Activated CD4-positive, CD25-positive, alpha-beta regulatory T cell treated with anti-CD3 and anti-CD28 coated beads, Interleukin-2, amount 50 U/mL, for 16 hours (primary cell): ENCODE measurements around the gene MAP2K1.
A peak's percentile ranks its signal among the peaks of the same experiment; 100 is the strongest.
"Not testable (repeated sequence)": the region's sequence is repeated elsewhere in the genome, so short reads cannot be mapped to it uniquely, and the experiment has no call there.

ENCODE experiments used
- DNase-seq: peaks from one replicate; pipeline ENCODE4 v3.0.0-alpha.2; 2020; ENCODE audit warnings: low read depth, low spot score

MAP2K1 gene

GRCh38 chr15:66386204-66387123, at the start of gene MAP2K1:
Gene MAP2K1 (plus strand): TSS chr15:66386912. CDS start chr15:66387348, 436 bp downstream.
- DNase-seq, result peak; percentile 98

- DNase-seq, result not testable (repeated sequence)
These were observed 38.2 kb upstream of the MAP2K1 start for GRCh38 chr15:66348530-66348929.

- DNase-seq, result no peak
These were observed 30.7 kb upstream of the MAP2K1 start for GRCh38 chr15:66356077-66356358.

DNA sequence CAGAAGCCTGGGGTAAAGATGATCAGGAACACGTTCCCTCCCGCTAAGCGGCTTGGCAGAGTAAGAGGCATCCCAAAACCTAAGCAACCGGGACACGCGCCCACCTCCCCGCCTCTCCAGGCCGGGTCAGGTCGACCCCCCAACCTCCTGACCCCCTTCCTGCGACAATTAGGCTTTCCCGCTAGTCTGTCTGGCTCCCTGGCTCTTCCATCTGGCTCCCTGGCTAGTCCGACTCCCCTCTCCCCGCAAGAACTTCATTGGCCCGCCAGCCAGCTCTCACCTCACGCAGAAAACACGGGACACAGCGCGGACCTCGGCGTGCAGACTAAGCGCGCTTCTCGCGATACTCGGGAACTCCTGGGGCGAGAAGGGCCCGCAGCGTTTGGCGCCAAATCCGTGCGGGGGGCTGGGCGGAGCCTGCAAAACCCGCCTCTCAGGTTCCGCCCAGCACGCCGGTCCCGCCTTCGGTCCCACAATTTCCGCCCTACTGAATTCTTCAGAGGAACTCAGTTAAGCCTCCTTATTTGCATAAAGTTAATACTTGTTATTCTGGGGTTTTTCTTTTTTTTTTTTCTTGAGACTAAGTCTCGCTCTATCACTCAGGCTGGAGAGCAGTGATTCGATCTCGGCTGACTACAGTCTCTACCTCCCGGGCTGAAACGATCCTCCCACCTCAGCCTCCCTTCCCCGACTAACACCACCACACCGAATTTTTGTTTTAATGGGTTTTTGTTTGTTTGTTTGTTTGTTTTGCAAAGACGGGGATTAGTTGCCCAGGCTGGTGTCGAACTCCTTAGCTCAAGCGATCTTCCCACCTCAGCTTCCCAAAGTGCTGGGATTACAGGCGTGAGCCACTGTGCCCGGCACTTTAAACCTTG, 30.1 kb upstream of the MAP2K1 start, which contains the start of gene TIPIN:
TSS of gene TIPIN (minus strand) at position 327 of the 878 bp plus-strand sequence. CDS start 3,738 bp downstream, outside the sequence.
- peak; percentile 95 for DNase-seq

GRCh38 chr15:66359740-66360139, 27.0 kb upstream of the MAP2K1 start:
- no peak for DNase-seq

- not testable (repeated sequence) for DNase-seq
These were observed 24.8 kb upstream of the MAP2K1 start for GRCh38 chr15:66361745-66362460.

DNA sequence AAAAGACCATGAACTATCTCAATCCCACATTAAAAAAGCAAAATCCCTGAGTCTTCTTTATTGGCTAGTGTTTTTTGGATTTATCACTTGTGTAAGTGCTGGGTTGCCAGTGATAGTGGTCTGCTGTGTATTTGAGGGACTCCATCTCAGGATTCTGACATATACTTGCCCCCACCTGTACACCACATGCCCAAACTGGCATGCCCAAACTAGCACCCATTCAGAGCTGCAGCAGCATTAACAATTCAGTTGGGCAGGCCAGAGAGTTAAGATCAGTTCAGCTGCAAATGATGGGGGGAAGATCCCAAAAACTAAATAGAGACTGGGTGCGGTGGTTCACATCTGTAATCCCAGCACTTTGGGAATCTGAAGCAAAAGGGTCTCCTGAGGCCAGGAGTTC, 23.9 kb upstream of the MAP2K1 start:
- DNase-seq, result no peak

GRCh38 chr15:66364944-66365528, 21.7 kb upstream of the MAP2K1 start:
- DNase-seq, result no peak

DNA sequence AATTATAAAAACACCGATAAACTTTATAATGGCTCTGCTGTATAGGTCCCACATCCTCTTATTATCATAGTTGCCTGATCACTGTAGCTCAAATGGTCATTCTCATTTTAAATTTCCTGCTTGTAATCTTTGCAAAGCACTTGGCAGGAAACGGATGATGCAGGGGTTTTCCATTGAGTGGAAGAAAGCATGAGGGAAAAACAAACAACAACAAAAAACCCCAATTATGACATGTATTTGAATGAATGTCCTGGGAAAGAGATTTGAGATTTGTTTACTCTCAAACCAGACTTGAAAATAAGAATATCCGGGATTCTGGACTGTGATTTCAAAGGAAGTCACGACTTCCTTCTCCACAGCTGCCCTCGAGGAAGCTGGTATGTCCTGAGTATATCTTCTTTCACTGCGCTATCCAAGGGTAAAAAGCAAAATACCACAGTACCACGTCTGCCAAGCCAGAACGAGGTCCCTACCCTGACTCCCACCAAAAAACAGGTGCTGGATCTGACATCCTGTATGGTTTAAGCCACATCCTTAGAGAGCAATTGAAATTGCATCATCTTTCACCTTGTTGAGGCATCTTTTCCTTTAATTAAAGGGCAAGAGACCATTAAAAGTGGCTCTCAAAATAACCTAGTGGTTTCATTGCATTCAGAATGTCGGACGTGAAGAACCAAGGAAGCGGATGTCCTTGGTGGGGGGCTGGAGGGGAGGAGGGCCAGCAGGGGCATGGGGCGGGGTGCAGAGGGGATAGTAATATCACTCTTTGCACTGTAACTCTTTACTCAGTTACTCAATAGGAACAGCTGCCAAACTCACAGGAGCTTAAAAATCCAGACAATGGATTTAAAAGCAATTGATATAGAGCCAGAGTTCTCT, 16.7 kb upstream of the MAP2K1 start:
- no peak for DNase-seq

- no peak for DNase-seq
These were observed 12.5 kb upstream of the MAP2K1 start for GRCh38 chr15:66374179-66374578.

DNA sequence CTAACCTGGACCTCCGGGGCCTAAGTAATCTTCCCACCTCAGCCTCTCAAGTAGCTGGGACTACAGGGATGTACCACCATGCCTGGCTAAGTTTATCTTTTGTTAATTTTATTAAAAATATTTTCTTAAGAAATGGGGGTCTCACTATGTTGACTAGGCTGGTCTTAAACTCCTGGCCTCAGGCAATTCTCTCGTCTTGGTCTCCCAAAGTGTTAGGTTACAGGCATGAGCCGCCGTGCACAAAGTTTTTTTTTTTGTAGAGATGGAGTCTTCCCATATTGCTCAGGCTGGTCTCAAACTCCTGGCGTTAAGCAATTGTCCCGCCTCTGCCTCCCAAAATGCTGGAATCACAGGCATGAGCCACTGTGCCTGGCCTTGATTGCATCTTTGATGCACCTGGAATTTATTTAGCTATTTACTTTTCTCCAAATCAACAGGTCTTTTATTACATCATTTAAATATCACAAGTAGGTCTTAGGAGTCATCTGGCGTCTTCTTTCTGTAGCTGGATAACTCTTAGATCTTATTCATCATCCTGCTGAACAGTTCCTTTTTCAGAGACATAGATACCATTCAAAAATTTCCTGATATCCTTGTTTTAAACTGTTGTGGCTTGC, 7.8 kb upstream of the MAP2K1 start:
- DNase-seq, result no peak

- not testable (repeated sequence) for DNase-seq
These were observed 5.3 kb upstream of the MAP2K1 start for GRCh38 chr15:66381376-66381775.

DNA sequence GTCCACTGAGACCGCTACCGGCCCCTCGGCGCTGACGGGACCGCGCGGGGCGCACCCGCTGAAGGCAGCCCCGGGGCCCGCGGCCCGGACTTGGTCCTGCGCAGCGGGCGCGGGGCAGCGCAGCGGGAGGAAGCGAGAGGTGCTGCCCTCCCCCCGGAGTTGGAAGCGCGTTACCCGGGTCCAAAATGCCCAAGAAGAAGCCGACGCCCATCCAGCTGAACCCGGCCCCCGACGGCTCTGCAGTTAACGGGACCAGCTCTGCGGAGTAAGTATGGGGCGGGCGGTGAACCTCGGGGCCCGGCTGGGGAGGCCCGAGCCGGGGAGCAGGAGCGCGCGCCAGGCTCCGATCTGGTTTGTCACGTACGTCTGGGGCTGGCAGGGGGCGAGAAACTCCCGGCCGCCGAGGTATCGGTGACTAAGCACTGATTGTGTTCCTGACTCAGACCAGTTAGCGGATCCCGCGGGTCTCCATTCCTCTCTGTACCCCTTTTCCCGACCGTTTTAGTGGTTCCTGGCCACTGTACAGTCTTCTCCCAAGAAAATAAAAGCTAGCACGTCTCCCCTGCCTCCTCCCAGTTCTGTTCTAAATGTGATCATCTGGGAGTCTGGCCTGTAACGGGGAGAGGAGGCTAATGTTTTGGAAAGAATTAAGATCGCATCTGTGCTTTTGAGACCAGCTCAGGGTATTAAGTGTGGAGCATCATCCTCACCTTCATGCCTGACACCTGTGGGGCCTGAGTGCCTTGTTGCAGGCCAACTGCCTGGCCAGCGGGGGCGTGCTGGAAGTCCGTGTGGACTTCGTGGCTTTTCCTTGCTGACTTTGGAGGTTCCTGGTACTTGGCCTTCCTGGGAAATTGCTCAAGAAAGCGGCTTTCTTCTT, 691 bp downstream of the MAP2K1 start:
- peak; percentile 50 for DNase-seq

DNA sequence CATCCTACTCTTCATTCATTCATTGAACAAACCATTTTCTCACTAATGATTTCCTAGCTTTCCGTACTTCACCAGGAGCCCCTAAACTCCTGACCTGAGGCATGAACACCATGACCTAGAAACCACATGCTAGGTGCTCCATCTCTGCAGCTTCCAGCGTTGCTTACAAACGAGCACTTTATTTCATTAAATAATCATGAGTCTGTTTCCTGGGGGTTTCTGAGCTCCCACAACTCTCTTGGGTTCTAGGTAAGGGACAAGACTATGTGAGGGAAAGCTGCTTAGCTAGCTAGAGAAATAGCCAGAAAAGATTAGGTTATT, 1.3 kb downstream of the MAP2K1 start:
- no peak for DNase-seq

DNA sequence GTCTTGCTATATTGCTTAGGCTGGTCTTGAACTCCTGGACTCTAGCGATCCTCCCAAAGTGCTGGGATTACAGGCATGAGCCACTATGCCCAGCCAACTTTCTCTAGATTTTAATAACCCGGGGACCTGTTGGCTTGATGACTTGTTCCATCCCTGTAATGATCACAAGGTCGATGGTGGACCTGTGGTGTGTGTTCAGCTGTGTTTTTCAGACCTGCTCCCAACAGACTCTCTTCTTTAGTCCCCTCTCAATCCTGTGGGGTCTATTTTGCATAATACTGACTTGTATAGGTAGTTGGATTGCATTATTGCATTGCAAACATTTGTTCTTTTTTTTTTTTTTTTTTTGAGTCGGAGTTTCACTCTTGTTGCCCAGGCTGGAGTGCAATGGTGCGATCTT, 1.9 kb downstream of the MAP2K1 start:
- DNase-seq, result no peak

DNA sequence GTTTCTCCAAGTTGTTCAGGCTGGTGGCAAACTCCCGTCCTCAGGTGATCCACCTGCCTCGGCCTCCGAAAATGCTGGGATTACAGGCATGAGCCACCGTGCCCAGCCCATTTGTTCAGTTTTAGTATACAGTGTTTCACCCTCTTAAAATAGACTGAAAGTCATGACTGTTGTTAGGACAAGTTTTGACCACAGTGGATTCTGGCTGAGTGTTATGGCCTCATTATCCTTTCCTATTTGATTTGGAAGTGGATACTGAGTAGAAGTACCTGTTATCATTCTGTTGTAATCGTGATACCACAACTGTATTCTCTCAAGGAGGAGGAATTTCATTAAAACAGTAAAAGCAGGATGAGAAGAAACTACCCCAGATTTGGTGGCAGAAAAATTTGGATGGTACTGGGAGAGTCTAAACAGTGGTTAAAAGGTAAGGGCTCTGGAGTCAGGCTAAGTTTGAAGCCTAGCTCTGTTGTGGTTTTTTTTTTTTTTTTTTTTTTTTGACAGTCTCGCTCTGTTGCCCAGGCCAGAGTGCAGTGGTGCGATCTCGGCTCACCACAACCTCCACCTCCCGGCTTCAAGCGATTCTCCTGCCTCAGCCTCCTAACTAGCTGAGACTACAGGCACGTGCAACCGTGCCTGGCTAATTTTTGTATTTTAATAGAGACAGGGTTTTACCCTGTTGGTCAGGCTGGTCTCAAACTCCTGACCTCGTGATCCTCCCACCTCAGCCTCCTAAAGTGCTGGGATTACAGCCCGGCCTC, 2.6 kb downstream of the MAP2K1 start:
- no peak for DNase-seq

GRCh38 chr15:66389859-66390381, 3.2 kb downstream of the MAP2K1 start:
- DNase-seq, result no peak

DNA sequence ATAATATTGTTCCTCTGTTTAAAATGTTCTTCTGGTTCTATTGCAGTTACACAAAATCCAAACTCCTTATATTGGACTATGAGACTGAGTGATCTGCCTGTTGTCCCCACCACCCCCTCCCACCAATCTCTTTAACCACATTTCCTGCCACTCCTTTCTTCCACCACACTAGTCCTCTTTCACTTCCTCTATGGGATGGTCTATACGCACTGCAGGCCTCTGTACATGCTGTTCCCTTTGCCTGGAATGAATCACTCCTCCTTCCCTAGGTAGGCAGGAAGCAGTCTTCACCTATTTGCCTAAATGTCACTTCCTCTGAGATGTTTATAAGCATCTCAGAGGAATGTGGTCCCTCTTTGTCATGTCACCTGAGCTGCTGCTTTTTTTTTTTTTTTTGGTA, 4.0 kb downstream of the MAP2K1 start:
- no peak for DNase-seq
